Middle frontal gyrus (tissue), 1 donor: Measurements from ENCODE around the gene ACSL1.
"Not testable (repeated sequence)": the region's sequence is repeated elsewhere in the genome, so short reads cannot be mapped to it uniquely, and the experiment has no call there.

Experiments used
- DNase-seq: peaks from one replicate; pipeline ENCODE4 v3.0.0-alpha.2; 2015; ENCODE audit warnings: low spot score; ENCODE audit errors: extremely low spot score

The ACSL1 gene

DNA sequence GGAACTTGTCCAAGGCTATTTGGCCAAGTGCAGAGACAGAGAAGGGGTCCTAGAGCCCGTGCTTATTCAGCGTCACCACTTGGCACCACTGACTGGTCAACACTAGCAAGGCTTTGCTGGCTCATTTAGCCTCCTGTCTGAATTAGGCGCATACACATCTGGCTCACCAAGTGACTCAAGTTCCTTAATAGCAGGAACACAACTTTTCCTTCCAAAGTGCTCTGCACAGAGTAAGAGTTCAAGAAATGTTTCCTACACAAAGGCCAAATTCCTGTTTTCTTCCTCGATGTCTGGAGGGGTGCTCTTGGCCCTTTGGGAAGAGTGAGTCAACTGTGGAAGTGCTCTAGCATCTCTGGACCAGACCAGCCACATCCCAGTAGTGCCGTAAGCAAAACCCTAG is 65.1 kb downstream of the ACSL1 start:
- DNase-seq, result no peak

DNA sequence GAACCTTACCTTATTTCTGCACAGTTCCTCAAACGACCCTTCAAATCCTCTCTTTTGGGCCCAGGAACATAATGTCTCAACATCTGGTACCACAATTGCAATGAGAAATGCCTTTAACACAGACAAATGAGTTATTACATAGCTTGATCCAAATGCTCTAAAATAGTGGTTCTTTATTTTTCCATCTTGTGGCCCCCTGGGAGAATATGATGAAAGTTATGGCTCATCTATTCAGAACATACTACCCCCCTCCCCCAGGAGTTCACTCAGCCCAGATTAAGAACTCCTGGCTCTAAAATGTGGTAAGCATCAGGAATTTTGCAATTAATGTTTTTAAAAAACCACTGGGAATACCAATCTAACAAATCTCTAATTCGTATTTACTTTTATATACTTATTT is 68.0 kb downstream of the ACSL1 start:
- no peak for DNase-seq

DNA sequence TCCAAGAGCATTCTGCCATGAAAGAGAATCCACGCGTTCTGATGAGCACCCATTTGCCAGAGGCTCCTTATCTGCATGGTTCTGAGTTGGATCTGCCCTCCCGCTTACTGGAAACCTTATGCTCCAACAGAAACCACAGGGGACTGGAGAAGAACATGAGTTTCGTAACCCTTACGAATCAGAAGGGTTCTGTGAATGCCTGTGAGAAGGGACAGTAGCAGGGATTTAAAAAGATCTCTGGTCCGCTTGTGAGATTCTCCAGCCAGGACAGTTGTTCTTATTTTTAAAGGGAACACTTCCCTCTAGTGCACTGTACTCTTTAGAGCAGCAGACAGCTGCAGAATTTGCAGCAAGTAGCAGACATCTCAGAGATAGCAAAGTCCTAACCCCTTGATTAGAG is 69.4 kb downstream of the ACSL1 start:
- no peak for DNase-seq

DNA sequence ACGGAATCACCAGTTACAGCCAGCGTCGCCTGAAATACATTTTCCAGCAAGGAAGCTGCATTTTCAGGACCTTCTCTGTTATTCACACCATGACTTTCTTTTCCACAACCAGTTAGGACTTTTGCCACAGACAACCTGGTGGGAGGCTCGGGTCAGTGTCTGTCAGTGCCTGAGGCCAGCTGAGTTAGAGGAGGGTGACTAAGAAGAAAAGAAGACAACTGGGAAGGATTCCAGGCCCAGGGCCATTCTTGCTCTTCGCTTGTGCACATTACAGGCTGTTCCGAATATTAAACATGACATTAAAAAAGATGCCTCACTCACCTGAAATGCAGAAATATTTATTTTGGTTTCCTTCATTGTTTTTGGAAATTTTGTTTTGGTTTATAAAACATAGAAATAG is 70.5 kb downstream of the ACSL1 start:
- no peak for DNase-seq

DNA sequence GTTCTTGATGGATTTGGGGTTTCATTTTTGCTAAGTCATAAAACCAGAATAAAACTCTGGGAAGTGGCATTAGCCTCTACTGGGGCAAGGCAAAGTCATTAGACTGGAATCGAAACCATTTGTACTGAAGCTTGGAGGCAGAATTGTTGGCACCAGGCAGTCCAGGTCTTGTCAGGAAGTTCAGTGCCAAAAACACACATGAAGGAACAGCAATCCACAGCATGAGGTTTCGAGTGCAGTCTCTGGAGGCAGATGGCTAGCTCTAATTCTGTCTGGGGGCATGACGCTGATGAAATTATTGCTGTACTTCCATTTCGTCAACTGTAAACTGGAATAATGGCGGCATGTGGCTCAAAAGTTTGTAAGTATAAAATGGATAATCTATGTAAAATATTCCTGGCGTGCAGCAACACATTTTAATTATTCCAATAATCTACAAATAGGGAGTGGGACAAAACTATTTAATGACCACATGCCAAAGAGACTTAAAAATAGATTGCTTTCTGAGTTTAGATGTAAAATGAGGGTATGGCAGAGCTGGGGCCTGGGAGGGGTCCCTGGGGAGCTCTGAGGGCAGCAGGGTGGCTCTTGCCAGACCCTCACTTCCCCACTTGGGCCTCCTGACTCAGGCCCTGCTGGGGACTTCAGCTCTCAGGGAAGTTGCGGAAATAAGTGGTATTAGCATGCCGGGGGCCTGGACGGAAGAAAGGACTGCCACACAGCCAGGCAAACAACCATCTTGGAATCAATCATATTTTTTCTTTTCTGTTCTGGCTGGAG is 73.1 kb downstream of the ACSL1 start:
- DNase-seq, result no peak

DNA sequence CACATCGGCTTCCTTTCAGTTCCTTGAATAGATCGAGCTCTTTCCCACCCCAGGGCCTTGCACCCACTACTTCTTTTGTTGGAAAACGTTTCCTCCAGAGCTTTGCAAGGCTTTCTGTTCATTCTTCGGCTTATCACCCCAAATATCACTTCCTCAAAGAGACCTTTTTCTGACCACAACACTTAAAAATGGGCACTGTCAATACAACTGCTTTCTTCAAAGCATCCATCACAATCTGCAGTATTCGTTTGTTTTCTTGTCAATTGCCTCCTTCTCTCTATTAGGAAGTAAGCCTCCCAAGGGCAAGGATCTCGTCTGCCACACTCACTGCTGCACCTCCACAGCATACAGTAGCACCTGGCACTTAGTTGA is 74.2 kb downstream of the ACSL1 start:
- no peak for DNase-seq

DNA sequence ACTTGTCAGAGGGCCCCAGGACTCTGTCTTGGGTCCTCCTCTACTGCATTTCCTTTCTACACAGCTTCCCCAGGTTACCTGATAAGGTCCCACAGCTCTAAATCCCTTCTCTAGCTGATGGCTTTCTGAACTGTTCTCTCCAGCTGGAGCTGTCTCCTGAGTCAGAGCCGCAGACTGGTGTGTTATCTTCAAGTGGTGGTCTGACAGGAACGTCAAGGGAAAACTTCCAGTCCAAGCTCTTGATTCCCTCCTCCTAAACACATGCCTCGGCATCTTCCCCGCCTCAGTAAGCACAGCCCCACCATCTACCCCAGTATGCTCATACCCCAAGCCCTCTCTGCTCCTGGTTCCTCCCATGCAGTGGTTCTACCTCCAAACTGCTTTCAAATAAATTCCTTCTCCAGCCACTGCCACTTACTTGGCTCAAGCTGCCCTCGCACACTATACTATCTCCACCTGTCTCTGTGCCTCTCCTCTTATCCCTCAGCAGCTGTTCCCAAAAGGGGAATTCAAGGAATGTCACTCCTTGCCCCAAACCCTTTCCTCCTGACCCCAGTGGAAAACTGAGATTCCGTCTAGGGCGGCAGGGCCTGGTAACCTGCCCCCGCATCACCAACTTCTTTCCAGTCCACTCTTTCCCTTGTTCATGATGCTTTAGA is 74.7 kb downstream of the ACSL1 start:
- no peak for DNase-seq

DNA sequence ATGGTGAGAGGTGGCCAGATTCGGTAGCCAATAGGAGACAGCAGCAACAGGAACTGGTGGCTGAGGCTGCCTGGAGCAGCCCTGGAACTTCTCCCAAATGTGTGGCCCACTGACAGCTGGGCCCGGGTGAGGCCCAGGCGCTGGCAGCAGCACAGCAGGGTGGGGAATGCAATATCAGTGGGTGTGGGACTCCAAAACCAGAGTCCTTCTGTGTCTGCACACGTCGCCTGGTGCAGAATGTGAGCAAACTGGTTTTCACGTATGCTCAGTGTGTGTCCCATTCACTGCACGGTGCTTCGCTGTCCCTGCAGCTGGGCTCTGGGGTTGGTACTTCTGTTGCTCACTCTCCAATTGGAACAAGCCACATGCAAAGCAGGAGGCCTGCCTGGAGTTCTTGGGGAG is 77.5 kb downstream of the ACSL1 start:
- DNase-seq, result no peak

DNA sequence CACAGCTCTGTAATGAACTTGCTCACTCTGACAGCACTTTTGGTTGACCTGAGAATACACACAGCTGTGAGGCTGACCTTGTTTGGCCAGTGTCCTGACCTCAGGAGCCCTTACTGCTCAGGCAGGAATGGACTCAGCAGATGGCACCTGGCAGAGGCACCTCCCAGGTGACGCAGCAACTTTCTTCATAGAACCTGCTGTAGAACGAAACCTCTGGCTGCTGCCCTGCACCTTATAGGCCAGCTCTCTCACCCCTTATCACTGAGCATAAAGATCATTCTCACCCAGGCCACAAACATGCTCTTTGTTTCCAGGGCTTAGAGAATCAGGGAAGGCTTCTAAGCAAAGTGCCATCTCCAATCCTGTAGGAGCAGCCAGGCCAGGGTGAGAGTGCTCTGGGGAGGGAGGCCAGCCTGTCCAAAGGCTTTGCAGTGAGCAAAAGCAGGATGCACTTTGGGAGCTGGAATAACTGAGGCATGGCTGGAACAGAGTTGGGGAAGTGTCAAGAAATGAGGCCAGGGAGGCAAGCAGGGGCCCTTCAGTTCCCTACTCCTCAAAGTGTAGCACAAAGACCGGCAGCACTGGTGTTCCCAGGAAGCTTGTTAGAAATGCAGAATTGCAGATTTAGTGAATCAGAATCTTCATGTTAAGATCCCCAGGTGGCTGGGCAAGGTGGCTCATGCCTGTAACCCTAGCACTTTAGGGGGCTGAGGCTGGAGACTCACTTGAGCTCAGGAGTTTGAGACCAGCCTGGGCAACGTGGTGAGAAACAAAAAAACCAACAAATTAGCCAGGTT is 78.5 kb downstream of the ACSL1 start:
- DNase-seq, result no peak

DNA sequence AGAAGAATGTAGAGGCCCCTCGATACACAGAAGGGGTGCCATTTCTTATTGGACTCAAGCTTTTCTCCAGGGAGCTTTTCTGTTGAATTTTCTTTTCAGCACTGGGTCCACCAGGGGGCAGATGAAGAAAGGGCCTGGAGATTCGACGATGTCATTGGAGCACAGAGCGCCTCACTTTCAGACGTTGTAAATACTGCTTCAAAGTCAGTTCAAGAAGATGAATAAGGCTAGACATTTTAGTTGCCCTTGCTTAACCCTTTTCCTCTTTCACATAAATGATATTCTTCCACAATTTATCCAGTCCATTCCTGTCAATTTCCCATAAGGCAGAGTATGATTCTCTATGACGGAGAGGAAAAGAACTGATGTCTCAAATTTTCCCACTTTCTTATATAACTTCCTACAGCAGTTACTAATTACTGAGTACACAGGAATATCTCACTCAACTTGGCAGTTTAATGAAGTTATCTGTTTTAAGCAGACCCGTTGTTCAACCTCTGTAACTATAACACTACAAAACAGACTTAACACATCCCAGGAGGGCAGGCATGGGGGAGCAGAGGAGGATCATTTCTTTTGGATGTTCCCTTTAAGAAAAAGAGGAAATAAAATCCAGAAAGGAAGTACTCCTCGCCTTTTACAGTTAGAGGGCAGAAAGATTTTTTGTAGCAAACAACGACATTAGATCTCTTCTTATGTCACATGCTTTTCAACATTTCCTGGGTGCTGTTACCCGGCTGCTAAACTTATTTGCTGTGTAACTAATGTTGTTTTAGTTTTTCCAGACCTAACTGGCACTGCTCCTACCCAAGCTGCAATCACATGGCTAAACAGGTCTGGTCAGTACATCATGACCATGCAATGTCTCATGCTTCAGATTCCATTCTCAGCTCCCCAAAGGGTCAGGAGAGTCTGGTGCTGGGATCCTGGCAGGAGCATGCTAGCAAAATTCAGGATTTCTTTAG is 79.7 kb downstream of the ACSL1 start:
- DNase-seq, result peak; percentile 41

DNA sequence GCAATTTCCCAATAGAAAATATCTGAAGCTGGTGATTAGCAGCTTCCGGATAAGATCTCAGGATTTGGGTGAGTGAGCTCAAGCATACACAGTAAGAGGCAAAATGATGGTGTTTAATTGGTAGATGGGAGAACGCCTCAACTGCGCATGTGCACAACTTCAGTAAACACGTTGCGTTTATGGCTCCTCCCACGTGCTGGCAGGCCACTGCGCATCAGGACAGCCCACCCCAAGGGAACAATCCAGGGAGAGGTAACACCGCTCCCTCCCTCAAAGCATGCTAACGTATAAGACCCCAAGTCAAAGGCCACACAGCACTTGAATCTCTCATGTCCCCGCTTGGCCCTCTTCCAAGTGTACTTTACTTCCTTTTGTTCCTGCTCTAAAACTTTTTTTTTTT is 81.5 kb downstream of the ACSL1 start:
- no peak for DNase-seq

DNA sequence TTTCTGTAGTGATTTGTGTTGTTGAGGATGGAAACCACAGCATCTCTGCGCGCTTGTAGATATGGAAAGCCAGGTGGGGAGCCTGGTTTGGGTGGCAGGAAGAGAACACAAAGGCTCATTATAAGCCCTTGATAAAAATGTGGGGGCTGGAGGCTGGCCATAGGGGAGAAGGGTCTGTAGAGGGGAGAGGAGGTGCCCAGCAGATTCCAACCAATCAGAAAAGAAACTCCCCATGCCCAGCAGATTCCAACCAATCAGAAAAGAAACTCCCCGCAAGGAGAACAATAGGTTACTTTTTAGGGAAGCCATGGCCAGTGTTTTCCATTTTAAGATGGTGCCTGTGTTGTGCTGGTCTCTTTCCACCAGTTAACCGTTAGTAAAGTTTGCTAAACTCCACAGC is 82.1 kb downstream of the ACSL1 start:
- no peak for DNase-seq

DNA sequence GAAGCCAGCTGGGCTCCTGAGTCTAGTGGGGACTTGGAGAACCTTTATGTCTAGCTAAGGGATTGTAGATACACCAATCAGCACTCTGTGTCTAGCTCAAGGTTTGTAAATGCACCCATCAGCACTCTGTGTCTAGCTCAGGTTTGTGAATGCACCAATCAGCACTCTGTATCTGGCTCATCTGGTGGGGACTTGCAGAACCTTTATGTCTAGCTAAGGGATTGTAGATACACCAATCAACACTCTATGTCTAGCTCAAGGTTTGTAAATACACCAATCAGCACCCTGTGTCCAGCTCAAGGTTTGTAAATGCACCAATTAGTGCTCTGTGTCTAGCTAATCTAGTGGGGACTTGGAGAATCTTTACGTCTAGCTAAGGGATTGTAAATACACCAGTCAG is 84.1 kb downstream of the ACSL1 start:
- DNase-seq, result not testable (repeated sequence)

DNA sequence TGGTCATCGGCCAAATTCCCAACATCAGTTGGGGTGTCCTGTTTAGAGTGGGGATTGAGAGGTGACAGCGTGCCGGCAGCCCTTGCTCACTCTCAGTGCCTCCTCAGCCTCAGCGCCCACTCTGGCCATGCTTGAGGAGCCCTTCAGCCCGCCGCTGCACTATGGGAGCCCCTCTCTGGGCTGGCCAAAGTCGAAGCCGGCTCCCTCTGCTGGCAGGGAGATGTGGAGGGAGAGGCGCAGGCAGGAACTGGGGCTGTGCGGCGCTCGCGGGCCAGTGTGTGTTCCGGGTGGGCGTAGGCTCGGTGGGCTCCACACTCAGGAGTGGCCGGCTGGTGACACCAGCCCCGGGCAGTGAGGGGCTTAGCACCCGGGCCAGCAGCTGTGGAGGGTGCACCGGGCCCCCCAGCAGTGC is 84.8 kb downstream of the ACSL1 start:
- no peak for DNase-seq

DNA sequence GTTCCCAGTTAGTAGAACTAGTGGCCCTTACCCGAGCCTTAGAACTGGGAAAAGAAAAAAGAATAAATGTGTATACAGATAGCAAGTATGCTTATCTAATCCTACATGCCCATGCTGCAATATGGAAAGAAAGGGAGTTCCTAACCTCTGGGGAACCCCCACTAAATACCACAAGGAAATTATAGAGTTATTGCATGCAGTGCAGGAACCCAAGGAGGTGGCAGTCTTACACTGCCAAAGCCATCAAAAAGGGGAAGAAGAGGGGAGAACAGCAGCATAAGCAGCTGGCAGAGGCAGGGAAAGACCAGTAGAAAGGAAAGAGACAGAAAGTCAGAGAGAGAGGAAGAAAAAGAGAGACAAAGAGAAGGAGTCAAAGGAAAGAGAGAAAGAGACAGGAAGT is 86.2 kb downstream of the ACSL1 start:
- DNase-seq, result not testable (repeated sequence)

DNA sequence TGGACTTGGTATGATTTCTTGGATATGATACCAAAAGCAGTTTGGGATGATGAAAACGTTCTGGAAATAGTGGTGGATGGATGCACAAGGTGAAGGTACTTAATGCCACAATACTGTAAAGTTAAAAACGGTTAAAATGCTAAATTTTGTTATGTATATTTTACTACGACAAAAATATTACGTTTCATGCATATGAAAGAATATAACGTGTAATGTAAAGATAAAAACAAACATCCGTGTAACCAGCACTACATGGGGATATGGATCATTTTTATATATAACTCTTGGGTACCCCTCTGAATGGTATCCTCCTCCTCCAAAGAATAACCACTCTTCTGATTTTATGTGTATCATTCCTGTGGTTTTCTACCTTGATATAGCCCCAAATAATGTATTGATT is 91.0 kb downstream of the ACSL1 start:
- no peak for DNase-seq

DNA sequence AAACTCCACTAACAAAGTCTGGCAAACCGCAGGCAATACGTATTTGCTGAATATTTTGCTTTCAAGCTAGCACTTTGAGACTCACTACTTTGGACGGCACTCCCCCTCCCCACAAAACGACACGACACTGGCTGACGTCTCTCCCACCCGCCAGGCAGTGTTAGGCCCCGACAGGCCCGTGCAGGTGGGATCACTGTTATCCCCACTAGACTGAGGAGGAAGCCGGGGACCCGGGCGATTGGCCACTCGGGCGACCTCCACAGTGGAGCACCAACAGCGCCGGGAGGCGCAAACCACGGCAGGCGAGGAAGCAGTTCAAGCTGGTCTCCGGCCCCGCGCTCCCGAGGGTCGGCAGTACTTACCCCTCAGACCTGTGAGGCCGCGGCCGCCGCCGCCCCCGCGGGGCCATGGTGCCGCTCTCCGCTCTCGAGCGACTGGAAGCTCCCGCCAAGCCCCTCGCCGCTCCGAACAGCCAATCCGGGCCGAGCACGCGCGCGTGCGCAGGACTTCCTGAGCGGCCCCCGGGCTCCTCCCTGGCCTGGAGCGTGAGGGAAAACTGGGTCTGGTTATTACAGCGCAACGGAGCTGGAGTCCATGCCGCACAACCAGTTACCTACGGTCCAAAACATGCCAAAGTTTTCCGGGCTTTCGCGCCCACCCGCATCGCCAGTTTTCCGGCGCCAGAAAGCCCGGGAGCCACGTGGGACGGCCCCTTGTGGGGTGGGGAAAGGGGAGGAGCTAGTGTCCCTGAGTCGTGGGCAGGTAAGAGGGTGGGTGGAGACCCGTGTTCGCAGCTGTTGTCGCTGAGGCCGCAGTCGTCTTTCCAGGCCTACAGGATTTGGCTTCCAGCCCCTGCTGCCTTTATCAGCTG is 91.9 kb downstream of the ACSL1 start, which contains the start of gene CENPU:
Gene CENPU, minus strand, starts transcription at position 443 of the 871 bp plus-strand sequence. Its CDS starts 34 bp downstream, at position 409.
- peak; percentile 89 for DNase-seq

DNA sequence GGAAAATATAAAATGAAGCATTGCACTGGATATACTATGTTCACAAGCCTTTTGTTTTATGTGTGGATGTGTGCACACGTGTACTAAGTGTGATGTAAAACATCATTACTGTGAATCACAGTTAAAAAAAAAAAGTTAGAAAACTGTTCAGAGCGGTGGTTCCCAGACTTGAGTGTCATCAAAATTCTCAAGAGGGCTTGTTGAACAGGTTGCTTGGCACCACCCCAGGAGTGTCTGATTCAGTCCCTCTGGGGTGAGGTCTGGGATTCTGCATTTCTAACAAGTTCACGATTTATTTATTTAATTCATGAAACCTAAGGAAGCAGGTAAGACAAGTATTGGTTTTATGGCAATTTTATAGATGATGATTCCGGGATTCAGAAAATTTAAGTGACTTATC is 93.6 kb downstream of the ACSL1 start:
- DNase-seq, result no peak

DNA sequence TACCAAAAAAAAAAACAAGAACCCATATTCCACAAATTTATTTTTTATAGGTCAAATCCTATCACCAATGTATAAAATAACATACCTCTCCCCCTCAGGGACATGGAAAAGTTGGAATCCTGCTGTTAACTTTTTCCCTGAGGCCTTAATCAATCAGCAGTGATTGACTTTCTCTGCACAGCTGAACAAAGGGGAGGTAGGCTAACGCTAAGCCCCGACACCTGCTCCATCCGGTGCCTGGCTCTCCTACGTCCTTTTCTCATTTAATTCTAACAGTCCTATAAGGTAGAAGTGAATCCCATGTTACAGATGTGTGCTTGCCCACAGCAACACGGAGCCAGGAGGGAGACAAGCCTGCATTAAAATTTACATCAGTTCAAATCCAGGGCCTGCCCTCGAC is 94.7 kb downstream of the ACSL1 start:
- DNase-seq, result no peak

DNA sequence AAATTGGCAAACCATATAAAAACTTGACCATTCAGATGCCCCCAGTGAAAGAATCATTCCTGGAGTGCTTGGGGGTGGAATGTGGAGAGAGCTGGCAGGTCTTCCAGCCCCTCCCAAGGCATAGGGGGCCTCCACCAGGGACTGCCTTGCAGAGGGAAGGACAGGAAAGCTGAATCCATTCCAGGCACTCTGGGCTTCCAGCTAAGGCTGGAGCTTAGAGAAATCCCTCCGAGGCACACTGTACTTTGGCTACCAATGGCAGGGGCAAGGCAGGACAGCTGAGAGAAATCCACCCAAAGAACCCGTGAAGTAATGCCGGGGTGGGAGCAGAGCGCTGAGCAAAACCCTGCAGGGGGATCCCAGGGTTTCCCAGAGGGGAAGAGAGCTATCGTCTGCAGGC is 95.8 kb downstream of the ACSL1 start:
- DNase-seq, result no peak
